IMR-90 (cell line): ENCODE results near the gene DLG5. TPM values are rescaled to one million over a fixed set of nuclear protein-coding genes. Genes with fewer than 3 reads are reported as not detected.

Source experiments
- ATAC-seq: fragments of 200-7000 bp; cut with Tn5 transposase; 2 replicates; pipeline ENCODE4 v1.9.1; 2020; ENCODE audit warnings: low read depth, mild to moderate bottlenecking, moderate library complexity
- BruUV-seq: library from RNA; stranded (reverse); fragments of 400-500 nt; replicated peaks from 2 replicates; lab custom pipeline; 2021; lab: Mats Ljungman, UMichigan
- CTCF ChIA-PET: fragments of 300-600 bp; formaldehyde crosslinking; extraction: SDS; loops from one replicate; lab custom pipeline; 2021; ENCODE audit warnings: antibody characterized with exemption; lab: Yijun Ruan, JAX
- POLR2A ChIA-PET: fragments of 300-600 bp; sonication (Branson Sonifier 250); formaldehyde crosslinking; loops from one replicate; lab custom pipeline; 2022; ENCODE audit warnings: antibody characterized with exemption; ENCODE audit not compliant: unreplicated experiment; lab: Charles Lee
- DNase-seq: peaks from one replicate; pipeline ENCODE4 v3.0.0; 2013
- H2AFZ ChIP-seq: replicated peaks from 2 replicates; pipeline ENCODE3; 2013; ENCODE audit warnings: low read length, mild to moderate bottlenecking; ENCODE audit not compliant: poor library complexity
- H2AK5ac ChIP-seq: 2 replicates; pipeline ENCODE4 v1.6.1; 2013; ENCODE audit warnings: low read depth, low read length, inconsistent platforms
- H2AK9ac ChIP-seq: replicated peaks from 2 replicates; pipeline ENCODE3; 2013; ENCODE audit warnings: mild to moderate bottlenecking, low read depth, low read length, moderate library complexity; ENCODE audit not compliant: poor library complexity
- H2BK120ac ChIP-seq: 2 replicates; pipeline ENCODE4 v1.6.1; 2013; ENCODE audit warnings: low read depth, low read length, inconsistent platforms
- H2BK15ac ChIP-seq: 3 replicates; pipeline ENCODE4 v1.6.1; 2013; ENCODE audit warnings: low read depth, low read length, inconsistent platforms
- H2BK20ac ChIP-seq: 2 replicates; pipeline ENCODE4 v1.6.1; 2013; ENCODE audit warnings: low read depth, mild to moderate bottlenecking, inconsistent platforms, low read length, moderate library complexity
- H2BK5ac ChIP-seq: 2 replicates; pipeline ENCODE4 v1.6.1; 2013; ENCODE audit warnings: mild to moderate bottlenecking, low read depth, low read length, inconsistent platforms; ENCODE audit not compliant: poor library complexity, severe bottlenecking
- H3K14ac ChIP-seq: replicated peaks from 2 replicates; pipeline ENCODE4 v1.6.1; 2013; ENCODE audit warnings: low read depth, low read length, inconsistent platforms
- H3K18ac ChIP-seq: 2 replicates; pipeline ENCODE4 v1.6.1; 2013; ENCODE audit warnings: low read depth, low read length, control low read depth
- H3K23ac ChIP-seq: 2 replicates; pipeline ENCODE4 v1.6.1; 2013; ENCODE audit warnings: low read depth, low read length, inconsistent platforms
- H3K27ac ChIP-seq: 2 replicates; pipeline ENCODE4 v1.5.1; 2013; ENCODE audit warnings: mild to moderate bottlenecking, control low read depth, low read length; ENCODE audit not compliant: insufficient read depth
- H3K27me3 ChIP-seq: 2 replicates; pipeline ENCODE4 v1.6.1; 2013; ENCODE audit warnings: low read length; ENCODE audit not compliant: control insufficient read depth, insufficient read depth
- H3K36me3 ChIP-seq: 2 replicates; pipeline ENCODE4 v1.6.1; 2013; ENCODE audit warnings: low read length, mixed read lengths; ENCODE audit not compliant: control insufficient read depth, insufficient read depth
- H3K4ac ChIP-seq: 2 replicates; pipeline ENCODE4 v1.6.1; 2013; ENCODE audit warnings: low read depth, low read length, inconsistent platforms
- H3K4me1 ChIP-seq: 2 replicates; pipeline ENCODE4 v1.6.1; 2013; ENCODE audit warnings: low read length, mixed read lengths; ENCODE audit not compliant: control insufficient read depth, insufficient read depth
- H3K4me2 ChIP-seq: 2 replicates; pipeline ENCODE4 v1.6.1; 2013; ENCODE audit warnings: low read depth, mild to moderate bottlenecking, control low read depth, low read length, moderate library complexity
- H3K4me3 ChIP-seq: 2 replicates; pipeline ENCODE4 v1.5.1; 2013; ENCODE audit warnings: low read depth, mild to moderate bottlenecking, control low read depth, low read length, moderate library complexity; ENCODE audit not compliant: insufficient read depth
- H3K56ac ChIP-seq: 2 replicates; pipeline ENCODE4 v1.6.1; 2013; ENCODE audit warnings: low read length, inconsistent platforms; ENCODE audit not compliant: insufficient read depth; ENCODE audit errors: extremely low read depth
- H3K79me1 ChIP-seq, 2 experiments: 2 replicates each; pipeline ENCODE4 v1.6.1; 2013; ENCODE audit warnings: low read length in 2 of 2, inconsistent platforms in 1 of 2, low read depth in 1 of 2
- H3K9ac ChIP-seq: 2 replicates; pipeline ENCODE4 v1.6.1; 2013; ENCODE audit warnings: low read depth, low read length, control low read depth
- H3K9me1 ChIP-seq: 2 replicates; pipeline ENCODE4 v1.6.1; 2013; ENCODE audit warnings: low read length, inconsistent platforms; ENCODE audit not compliant: insufficient read depth
- H3K9me3 ChIP-seq: 2 replicates; pipeline ENCODE4 v1.6.1; 2013; ENCODE audit warnings: low read length; ENCODE audit not compliant: control insufficient read depth, insufficient read depth
- H4K20me1 ChIP-seq: 2 replicates; pipeline ENCODE4 v1.6.1; 2013; ENCODE audit warnings: low read length, inconsistent platforms; ENCODE audit not compliant: insufficient read depth
- H4K5ac ChIP-seq: 2 replicates; pipeline ENCODE4 v1.6.1; 2013; ENCODE audit warnings: mild to moderate bottlenecking, low read depth, low read length, control low read depth
- H4K8ac ChIP-seq, 2 experiments: 2 replicates each; pipeline ENCODE4 v1.6.1; 2013; ENCODE audit warnings: low read depth in 2 of 2, low read length in 2 of 2, control low read depth in 1 of 2, inconsistent platforms in 1 of 2
- H4K91ac ChIP-seq: 2 replicates; pipeline ENCODE4 v1.6.1; 2013; ENCODE audit warnings: low read depth, low read length, inconsistent platforms; ENCODE audit not compliant: insufficient read depth
- CEBPB ChIP-seq: IDR thresholded peaks from 2 replicates; pipeline ENCODE4 v1.6.1; 2012; ENCODE audit warnings: low read depth, low read length, improper control_type of control experiment
- MAZ ChIP-seq: IDR thresholded peaks from 2 replicates; pipeline ENCODE4 v1.6.1; 2012; ENCODE audit warnings: low read depth, mild to moderate bottlenecking, low read length, improper control_type of control experiment, moderate library complexity, borderline replicate concordance
- RCOR1 ChIP-seq: IDR thresholded peaks from 2 replicates; pipeline ENCODE4 v1.6.1; 2012; ENCODE audit warnings: mild to moderate bottlenecking, low read length, improper control_type of control experiment; ENCODE audit not compliant: insufficient replicate concordance
- WGBS, 2 experiments: methylation state at CpG; one replicate each; pipeline versions ENCODE4 v1.1.5 to v1.1.7; 2013; ENCODE audit warnings: missing lambda C conversion rate in 2 of 2; ENCODE audit not compliant: insufficient read length in 1 of 2; ENCODE audit errors: extremely low coverage in 2 of 2; 5-methylcytosine and 5-hydroxymethylcytosine counted together
- dilution Hi-C: fragments of 300-500 bp; cut with HindIII; formaldehyde crosslinking; loops from one replicate; pipeline ENCODE4 v1.14.3; 2018; ENCODE audit warnings: low sequenced_read_pairs; ENCODE audit not compliant: unreplicated experiment
- in situ Hi-C: fragments of 300-500 bp; cut with MboI; formaldehyde crosslinking; loops from 3 replicates; pipeline ENCODE4 v1.14.3; 2019; ENCODE audit warnings: low sequenced_read_pairs, inconsistent platforms, mixed read lengths
- intact Hi-C: fragments of 100-400 bp; cut with micrococcal nuclease; formaldehyde crosslinking; loops from 2 replicates; pipeline ENCODE4 v1.10.0; 2022
- polyA plus RNA-seq, 3 experiments: library from polyadenylated mRNA; depleted of rRNA; stranded (reverse); fragments of >200 nt; gene quantifications; 2 replicates each; pipeline ENCODE4 v1.2.3, GENCODE V29; 2012; ENCODE audit warnings: low replicate concordance in 1 of 3
- total RNA-seq: library from RNA; depleted of rRNA; stranded (reverse); fragments of >200 nt; gene quantifications from 2 replicates; pipeline ENCODE4 v1.2.3, GENCODE V29; 2012

The DLG5 gene
- total and polyA plus RNA-seq, 2 of the 4 experiments (the other 2 are of a cell fraction), result 12.7 to 28.7 TPM

DNA sequence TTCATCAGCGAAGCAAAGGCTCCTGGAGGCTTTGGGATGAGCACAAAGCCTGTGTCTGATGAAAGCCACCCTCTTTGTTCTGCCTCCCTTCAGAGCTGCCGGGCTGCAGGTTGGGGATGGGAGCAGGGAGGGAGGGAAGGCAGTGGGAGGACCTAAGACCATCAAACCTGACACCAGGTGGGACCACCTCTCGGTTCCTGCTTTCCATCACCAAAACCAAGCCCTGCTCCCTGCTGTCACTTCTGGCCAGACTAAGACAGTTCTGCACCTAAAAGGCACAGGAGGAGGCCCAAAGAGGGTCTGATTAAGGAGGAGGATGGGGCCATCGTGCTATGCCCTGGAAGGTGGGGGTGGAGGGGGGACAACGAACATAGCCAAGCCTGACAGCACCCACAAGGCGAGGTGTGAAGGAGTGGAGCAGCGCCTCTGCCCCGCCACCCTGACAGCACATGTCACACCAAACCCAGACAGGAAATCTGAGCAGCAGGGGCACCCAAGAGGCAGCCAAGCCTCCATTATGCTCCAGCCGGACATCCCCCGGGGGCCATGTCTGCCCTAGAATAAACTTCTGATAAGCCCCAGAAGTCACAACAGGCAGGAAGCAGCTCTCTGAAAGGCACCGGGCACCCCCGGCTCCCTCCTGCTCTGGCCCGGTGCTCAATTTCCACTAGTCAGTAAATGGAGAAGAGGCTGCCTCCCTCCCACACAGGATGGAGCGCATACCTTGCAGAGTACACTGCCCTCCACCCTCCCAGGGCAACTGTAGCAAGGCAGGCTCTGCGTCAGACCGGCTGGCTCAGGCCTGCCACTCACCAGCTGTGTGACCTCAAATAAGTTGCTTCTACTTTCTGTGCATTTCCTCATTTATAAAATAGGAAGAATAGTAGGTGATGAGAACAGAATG is 48.9 kb downstream of the DLG5 start:
- H2AFZ ChIP-seq, result no peak overlapping the region
- H3K4me2 ChIP-seq, result peak overlapping the region; percentile 23; the same call in 1 of the 2 replicates
- no peak overlapping the region for H3K4me3 ChIP-seq
- dilution Hi-C loops, result no loop called here
- H3K18ac ChIP-seq, result peak overlapping the region; percentile 5; the same call in 1 of the 2 replicates
- intact Hi-C loops, result no loop called here
- peaks cover 53 to 98% of the 10 kb centered on the region in 2 experiments for H3K79me1 ChIP-seq
- H4K20me1 ChIP-seq, result peaks cover 89% of the 10 kb centered on the region
- H4K8ac ChIP-seq, result no peak overlapping the region
- H4K5ac ChIP-seq, result no peak overlapping the region
- H2BK20ac ChIP-seq, result no peak overlapping the region; the same call in 1 of the 2 replicates
- no peak overlapping the region; the same call in 1 of the 2 replicates for H4K91ac ChIP-seq
- H2BK15ac ChIP-seq, result 0 out of 3 replicates have a peak overlapping the region, but pooled peaks have one; percentile 40
- DNase-seq, result peak; percentile 82
- BruUV-seq, result no TSS peak
- peak overlapping the region; percentile 64 for H3K14ac ChIP-seq
- POLR2A ChIA-PET, result no interaction called here
- peaks cover 45% of the 10 kb centered on the region for H3K9me1 ChIP-seq
- H3K36me3 ChIP-seq, result no peaks in the 10 kb centered on the region
- H2BK5ac ChIP-seq, result no peak overlapping the region
- in situ Hi-C loops, result no loop called here
- no peaks in the 10 kb centered on the region for H3K9me3 ChIP-seq
- H3K4ac ChIP-seq, result peak overlapping the region; percentile 29
- H3K9ac ChIP-seq, result no peak overlapping the region
- H3K23ac ChIP-seq, result peak overlapping the region; percentile 69
- H3K27me3 ChIP-seq, result no peaks in the 10 kb centered on the region
- H3K27ac ChIP-seq, result no peak overlapping the region
- H2AK5ac ChIP-seq, result no peak overlapping the region
- H3K4me1 ChIP-seq, result peaks cover 23% of the 10 kb centered on the region
- TF ChIP-seq RCOR1 (no peak), CEBPB (peak; percentile 2; the same call in 1 of the 2 replicates), MAZ (0 out of 2 replicates have a peak, but pooled peaks have one; percentile 16)
- ATAC-seq, result peak; percentile 96
- CTCF ChIA-PET, result no interaction called here
- WGBS, 2 experiments, result 80% methylated on average over 1 of the region's 16 CpGs; no CpG with 5 or more reads in 1 of the 2 experiments
- no peak overlapping the region for H2BK120ac ChIP-seq
- no peak overlapping the region for H3K56ac ChIP-seq
- peak overlapping the region; percentile 19 for H2AK9ac ChIP-seq
